Endodermal cell (in vitro differentiated cells): Measurements from ENCODE around the gene IRF2BPL. TPM values are rescaled to one million over a fixed set of nuclear protein-coding genes. Genes with fewer than 3 reads are reported as not detected.

ENCODE experiments used
- DNase-seq: peaks from one replicate; pipeline ENCODE4 v3.0.0-alpha.2; 2017
- H3K27ac ChIP-seq: 2 replicates; pipeline ENCODE4 v1.5.1; 2013; ENCODE audit warnings: mild to moderate bottlenecking, low read depth, low read length, moderate library complexity
- H3K27me3 ChIP-seq: 2 replicates; pipeline ENCODE4 v1.6.1; 2013; ENCODE audit warnings: mild to moderate bottlenecking, low read length, moderate library complexity; ENCODE audit not compliant: insufficient read depth, control insufficient read depth, poor library complexity, severe bottlenecking
- H3K36me3 ChIP-seq: 2 replicates; pipeline ENCODE4 v1.7.0; 2013; ENCODE audit warnings: mild to moderate bottlenecking, low read length, moderate library complexity; ENCODE audit not compliant: control insufficient read depth, insufficient read depth
- H3K4me1 ChIP-seq: one replicate; pipeline ENCODE4 v1.7.0; 2013; ENCODE audit warnings: low read length; ENCODE audit not compliant: control insufficient read depth, insufficient read depth
- H3K4me3 ChIP-seq: 2 replicates; pipeline ENCODE4 v1.5.1; 2013; ENCODE audit warnings: mild to moderate bottlenecking, low read length, moderate library complexity
- H3K9ac ChIP-seq: 2 replicates; pipeline ENCODE4 v1.6.1; 2013; ENCODE audit warnings: mild to moderate bottlenecking, low read length, moderate library complexity; ENCODE audit not compliant: poor library complexity, severe bottlenecking; ENCODE audit errors: extremely low read depth
- H3K9me3 ChIP-seq: 2 replicates; pipeline ENCODE4 v1.6.1; 2013; ENCODE audit warnings: mild to moderate bottlenecking, low read length, moderate library complexity; ENCODE audit not compliant: control insufficient read depth
- H3K27ac Mint-ChIP-seq: 2 replicates; pipeline ENCODE4 v1.8.0; 2020; ENCODE audit warnings: mixed read lengths
- H3K27me3 Mint-ChIP-seq: 2 replicates; pipeline ENCODE4 v1.8.0; 2021; ENCODE audit warnings: mild to moderate bottlenecking, mixed read lengths; ENCODE audit not compliant: insufficient read depth
- H3K36me3 Mint-ChIP-seq: 2 replicates; pipeline ENCODE4 v1.8.0; 2020; ENCODE audit warnings: low read depth, mixed read lengths
- H3K4me1 Mint-ChIP-seq: 2 replicates; pipeline ENCODE4 v1.8.0; 2020; ENCODE audit warnings: mixed read lengths
- H3K4me3 Mint-ChIP-seq: 2 replicates; pipeline ENCODE4 v1.8.0; 2020; ENCODE audit warnings: mild to moderate bottlenecking, moderate library complexity, mixed read lengths
- H3K9me3 Mint-ChIP-seq: 2 replicates; pipeline ENCODE4 v1.8.0; 2020; ENCODE audit warnings: mild to moderate bottlenecking, mixed read lengths
- CTCF ChIP-seq: fragments of 200-600 bp; sonication (generic); conservative IDR thresholded peaks from 2 replicates; pipeline ENCODE4 v1.5.0; 2021; ENCODE audit warnings: antibody characterized with exemption, mild to moderate bottlenecking
- WGBS, 2 experiments: methylation state at CpG; one replicate each; pipeline versions ENCODE4 v1.1.5 to v1.1.7; 2013; ENCODE audit warnings: missing lambda C conversion rate in 2 of 2, mixed read lengths in 1 of 2; ENCODE audit not compliant: insufficient coverage in 1 of 2, insufficient read length in 1 of 2; 5-methylcytosine and 5-hydroxymethylcytosine counted together
- total RNA-seq, 2 donors: library from RNA; stranded (reverse); fragmentation: NEBNext Ultra II Directional in 1 of 2; extraction: Animal tissue kit (Norgen Biotek cat#: 25700) in 1 of 2; gene quantifications; 2 replicates in 1 of 2; 3 replicates in 1 of 2; pipeline ENCODE4 v1.2.1, GENCODE V29; 2021

Gene IRF2BPL
- total RNA-seq, 2 donors from 2014 or later: 34.2 to 44.3 TPM

GRCh38 chr14:77041881-77042545 is 13.5 kb upstream of the IRF2BPL start:
- Histone ChIP-seq H3K27ac (peak overlapping the region; percentile 92), H3K27me3 (no peaks in the 10 kb centered on the region), H3K4me3 (no peak overlapping the region), H3K9ac (no peak overlapping the region), H3K9me3 (no peaks in the 10 kb centered on the region), H3K4me1 (peaks cover 29% of the 10 kb centered on the region), H3K36me3 (no peaks in the 10 kb centered on the region)
- Mint-ChIP-seq H3K36me3 (no peaks in the 10 kb centered on the region), H3K27ac (peak overlapping the region; percentile 50), H3K4me1 (peaks cover 72% of the 10 kb centered on the region), H3K9me3 (no peaks in the 10 kb centered on the region), H3K27me3 (peaks cover 9% of the 10 kb centered on the region), H3K4me3 (no peak overlapping the region)
- TF ChIP-seq CTCF: no peak
- WGBS, 2 experiments: 72 to 83% methylated on average over 13 to 14 of the region's 14 CpGs
- DNase-seq: no peak

- DNase-seq: peak; percentile 73
- Mint-ChIP-seq H3K4me3 (peak overlapping the region; percentile 58), H3K27ac (peak overlapping the region; percentile 80), H3K27me3 (peaks cover 4% of the 10 kb centered on the region), H3K36me3 (no peaks in the 10 kb centered on the region), H3K9me3 (no peaks in the 10 kb centered on the region), H3K4me1 (peaks cover 78% of the 10 kb centered on the region)
- 49 to 60% methylated on average over 13 to 23 of the region's 23 CpGs for WGBS, 2 experiments
- H3K9me3 ChIP-seq: no peaks in the 10 kb centered on the region
- H3K4me1 ChIP-seq: peaks cover 29% of the 10 kb centered on the region
- no peak overlapping the region for H3K9ac ChIP-seq
- TF ChIP-seq CTCF: no peak
- H3K36me3 ChIP-seq: no peaks in the 10 kb centered on the region
- H3K27me3 ChIP-seq: no peaks in the 10 kb centered on the region
- peak overlapping the region; percentile 92 for H3K27ac ChIP-seq
- H3K4me3 ChIP-seq: peak overlapping the region; percentile 74
Observed at GRCh38 chr14:77040741-77041653, 12.5 kb upstream of the IRF2BPL start.

- Histone ChIP-seq H3K9ac (no peak overlapping the region), H3K27ac (peak overlapping the region; percentile 92), H3K4me3 (peak overlapping the region; percentile 74), H3K36me3 (no peaks in the 10 kb centered on the region), H3K4me1 (peaks cover 24% of the 10 kb centered on the region), H3K27me3 (no peaks in the 10 kb centered on the region), H3K9me3 (no peaks in the 10 kb centered on the region)
- Mint-ChIP-seq H3K36me3 (no peaks in the 10 kb centered on the region), H3K27ac (peak overlapping the region; percentile 80), H3K27me3 (peaks cover 4% of the 10 kb centered on the region), H3K4me1 (peaks cover 73% of the 10 kb centered on the region), H3K9me3 (no peaks in the 10 kb centered on the region), H3K4me3 (peak overlapping the region; percentile 58)
- 4% methylated on average over 7 to 24 of the region's 26 CpGs for WGBS, 2 experiments
- TF ChIP-seq CTCF: no peak
- peak; percentile 91 for DNase-seq
Observed at GRCh38 chr14:77040059-77040740, 11.7 kb upstream of the IRF2BPL start.
